Skeletal muscle satellite cell (primary cell): ENCODE data around the gene JAK1.
"Not testable (repeated sequence)": the region's sequence is repeated elsewhere in the genome, so short reads cannot be mapped to it uniquely, and the experiment has no call there.

Source experiments
- H3K27me3 ChIP-seq: 2 replicates; pipeline ENCODE4 v1.7.0; 2013; ENCODE audit warnings: low read length; ENCODE audit not compliant: control insufficient read depth, insufficient read depth
- H3K36me3 ChIP-seq: 2 replicates; pipeline ENCODE4 v1.7.0; 2013; ENCODE audit warnings: mild to moderate bottlenecking, control low read depth, low read length; ENCODE audit not compliant: insufficient read depth
- H3K4me1 ChIP-seq: 2 replicates; pipeline ENCODE4 v1.7.0; 2013; ENCODE audit warnings: low read length; ENCODE audit not compliant: control insufficient read depth, insufficient read depth
- H3K4me2 ChIP-seq: 2 replicates; pipeline ENCODE4 v1.7.0; 2013; ENCODE audit warnings: mild to moderate bottlenecking, low read length
- H3K4me3 ChIP-seq: 2 replicates; pipeline ENCODE4 v1.7.0; 2013; ENCODE audit warnings: low read length
- H3K9ac ChIP-seq: 2 replicates; pipeline ENCODE4 v1.7.0; 2013; ENCODE audit warnings: mild to moderate bottlenecking, low read depth, low read length, moderate library complexity
- H3K9me3 ChIP-seq: replicated peaks from 2 replicates; pipeline ENCODE4 v1.7.0; 2013; ENCODE audit warnings: mild to moderate bottlenecking, control low read depth, low read length

Gene JAK1

GRCh38 chr1:64823691-64824476 lies 142.5 kb downstream of the JAK1 start:
- H3K4me2 ChIP-seq: peak overlapping the region; percentile 55
- H3K4me1 ChIP-seq: peaks cover 10% of the 10 kb centered on the region
- H3K36me3 ChIP-seq: no peaks in the 10 kb centered on the region
- H3K27me3 ChIP-seq: no peaks in the 10 kb centered on the region
- H3K4me3 ChIP-seq: no peak overlapping the region
- H3K9me3 ChIP-seq: no peaks in the 10 kb centered on the region
- no peak overlapping the region for H3K9ac ChIP-seq

- H3K4me2 ChIP-seq: no peak overlapping the region
- H3K4me1 ChIP-seq: peaks cover 10% of the 10 kb centered on the region
- H3K9ac ChIP-seq: no peak overlapping the region
- no peak overlapping the region for H3K4me3 ChIP-seq
- no peaks in the 10 kb centered on the region for H3K27me3 ChIP-seq
- no peaks in the 10 kb centered on the region for H3K9me3 ChIP-seq
- no peaks in the 10 kb centered on the region for H3K36me3 ChIP-seq
These were observed 143.7 kb downstream of the JAK1 start for GRCh38 chr1:64822621-64823020.

GRCh38 chr1:64820572-64820971 lies 145.8 kb downstream of the JAK1 start:
- H3K9ac ChIP-seq, H3K36me3 ChIP-seq, H3K27me3 ChIP-seq, H3K4me2 ChIP-seq, H3K4me3 ChIP-seq, H3K9me3 ChIP-seq: not testable (repeated sequence)
- H3K4me1 ChIP-seq: peaks cover 10% of the 10 kb centered on the region

- not testable (repeated sequence) for H3K4me3 ChIP-seq, H3K27me3 ChIP-seq, H3K9me3 ChIP-seq, H3K36me3 ChIP-seq, H3K4me1 ChIP-seq, H3K4me2 ChIP-seq, H3K9ac ChIP-seq
These were observed 149.0 kb downstream of the JAK1 start for GRCh38 chr1:64817364-64817763.

- Histone ChIP-seq H3K27me3 (no peaks in the 10 kb centered on the region), H3K9me3 (no peaks in the 10 kb centered on the region), H3K4me1 (no peaks in the 10 kb centered on the region), H3K36me3 (no peaks in the 10 kb centered on the region), H3K9ac (no peak overlapping the region), H3K4me3 (no peak overlapping the region), H3K4me2 (no peak overlapping the region)
These were observed 151.9 kb downstream of the JAK1 start for GRCh38 chr1:64814427-64814826.

- no peaks in the 10 kb centered on the region for H3K9me3 ChIP-seq
- H3K36me3 ChIP-seq: no peaks in the 10 kb centered on the region
- no peak overlapping the region for H3K4me2 ChIP-seq
- H3K4me3 ChIP-seq: no peak overlapping the region
- H3K27me3 ChIP-seq: no peaks in the 10 kb centered on the region
- no peak overlapping the region for H3K9ac ChIP-seq
- H3K4me1 ChIP-seq: no peaks in the 10 kb centered on the region
These were observed 155.2 kb downstream of the JAK1 start for GRCh38 chr1:64811131-64811530.

- H3K4me1 ChIP-seq: no peaks in the 10 kb centered on the region
- no peaks in the 10 kb centered on the region for H3K27me3 ChIP-seq
- H3K9me3 ChIP-seq: no peaks in the 10 kb centered on the region
- H3K9ac ChIP-seq: no peak overlapping the region
- H3K36me3 ChIP-seq: no peaks in the 10 kb centered on the region
- H3K4me2 ChIP-seq: no peak overlapping the region
- H3K4me3 ChIP-seq: no peak overlapping the region
These were observed 156.3 kb downstream of the JAK1 start for GRCh38 chr1:64810001-64810400.

- H3K9me3 ChIP-seq: no peaks in the 10 kb centered on the region
- H3K4me1 ChIP-seq: no peaks in the 10 kb centered on the region
- no peaks in the 10 kb centered on the region for H3K36me3 ChIP-seq
- no peak overlapping the region for H3K9ac ChIP-seq
- no peak overlapping the region for H3K4me2 ChIP-seq
- H3K27me3 ChIP-seq: no peaks in the 10 kb centered on the region
- H3K4me3 ChIP-seq: no peak overlapping the region
These were observed 157.0 kb downstream of the JAK1 start for GRCh38 chr1:64809309-64809708.

GRCh38 chr1:64801851-64802523 lies 164.4 kb downstream of the JAK1 start:
- Histone ChIP-seq H3K4me2 (no peak overlapping the region), H3K9me3 (no peaks in the 10 kb centered on the region)

GRCh38 chr1:64798872-64799271 lies 167.5 kb downstream of the JAK1 start:
- Histone ChIP-seq H3K4me2 (no peak overlapping the region), H3K9ac (no peak overlapping the region), H3K9me3 (no peaks in the 10 kb centered on the region), H3K27me3 (no peaks in the 10 kb centered on the region), H3K4me1 (no peaks in the 10 kb centered on the region), H3K4me3 (no peak overlapping the region), H3K36me3 (no peaks in the 10 kb centered on the region)

More at GRCh38 chr1:64801851-64802523, 164.4 kb downstream of the JAK1 start:
- Histone ChIP-seq H3K4me1 (no peaks in the 10 kb centered on the region), H3K9ac (no peak overlapping the region), H3K27me3 (no peaks in the 10 kb centered on the region), H3K36me3 (no peaks in the 10 kb centered on the region), H3K4me3 (no peak overlapping the region)

GRCh38 chr1:64790832-64791487 lies 175.4 kb downstream of the JAK1 start:
- no peaks in the 10 kb centered on the region for H3K27me3 ChIP-seq
- no peak overlapping the region for H3K9ac ChIP-seq
- H3K4me2 ChIP-seq: no peak overlapping the region
- H3K9me3 ChIP-seq: no peaks in the 10 kb centered on the region
- H3K4me3 ChIP-seq: no peak overlapping the region
- no peaks in the 10 kb centered on the region for H3K36me3 ChIP-seq
- no peaks in the 10 kb centered on the region for H3K4me1 ChIP-seq
